ENCODE data around the gene IFITM5.

Gene IFITM5

GRCh38 chr11:298406-299065, 790 bp downstream of the IFITM5 start:
- H3K36me3 ChIP-seq (ENCODE audit: control insufficient read depth, insufficient read depth, low read length), result peaks cover 20% of the 10 kb centered on the region
- peaks cover 10% of the 10 kb centered on the region for H3K4me1 ChIP-seq (ENCODE audit: control insufficient read depth, insufficient read depth, low read length)
- H3K27ac ChIP-seq (ENCODE audit: low read depth, low read length), result no peak overlapping the region
- no peak overlapping the region for H3K4me3 ChIP-seq (ENCODE audit: low read depth, low read length)
- no peaks in the 10 kb centered on the region for H3K9me3 ChIP-seq (ENCODE audit: control insufficient read depth, insufficient read depth, low read length)
- H3K9ac ChIP-seq (ENCODE audit: low read depth, low read length), result no peak overlapping the region
- H3K27me3 ChIP-seq (ENCODE audit: control insufficient read depth, insufficient read depth, low read length), result no peaks in the 10 kb centered on the region

DNA sequence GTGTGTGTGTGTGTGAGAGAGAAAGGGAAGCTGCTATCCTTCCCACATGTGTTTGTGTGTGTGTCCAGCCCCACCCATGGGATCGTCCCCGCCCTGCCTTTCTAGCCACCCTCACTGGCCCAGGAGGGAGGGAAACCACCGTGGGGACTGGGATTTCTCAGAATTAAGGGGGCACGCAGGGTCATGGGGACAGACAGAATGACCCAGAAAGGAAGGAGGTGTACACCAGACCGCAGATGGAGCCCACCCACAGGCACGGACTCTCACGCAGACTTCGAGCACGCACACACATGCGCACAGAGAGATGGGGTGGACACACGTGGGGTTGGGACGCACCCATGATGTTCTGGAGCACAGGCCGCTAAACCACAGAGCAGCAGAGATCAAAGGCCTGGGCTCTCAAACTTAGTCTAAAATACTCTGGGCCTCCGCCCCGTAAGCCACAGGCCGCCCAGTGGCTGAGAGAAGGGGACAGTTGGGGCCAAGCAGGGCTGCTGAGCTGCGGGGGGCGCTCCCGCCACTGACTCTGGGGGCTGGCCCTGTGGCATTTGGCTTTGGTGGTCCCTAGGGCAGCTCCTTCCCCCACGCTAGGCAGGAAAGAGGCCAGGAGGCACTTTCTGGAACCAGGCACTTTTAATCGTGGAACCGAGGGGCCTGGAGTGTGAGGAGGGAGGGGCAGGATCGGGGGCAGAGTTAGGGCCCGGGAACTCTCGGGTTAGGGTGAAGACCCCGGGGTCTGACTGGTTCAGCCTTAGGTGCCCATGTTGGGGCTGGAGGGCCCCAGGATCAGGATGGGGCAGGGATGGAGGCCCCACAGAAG, 1.5 kb downstream of the IFITM5 start:
- no peaks in the 10 kb centered on the region for H3K9me3 ChIP-seq (ENCODE audit: control insufficient read depth, insufficient read depth, low read length)
- H3K9ac ChIP-seq (ENCODE audit: low read depth, low read length), result no peak overlapping the region
- no peak overlapping the region for H3K4me3 ChIP-seq (ENCODE audit: low read depth, low read length)
- H3K36me3 ChIP-seq (ENCODE audit: control insufficient read depth, insufficient read depth, low read length), result peaks cover 26% of the 10 kb centered on the region
- H3K4me1 ChIP-seq (ENCODE audit: control insufficient read depth, insufficient read depth, low read length), result peaks cover 10% of the 10 kb centered on the region
- H3K27ac ChIP-seq (ENCODE audit: low read depth, low read length), result no peak overlapping the region
- H3K27me3 ChIP-seq (ENCODE audit: control insufficient read depth, insufficient read depth, low read length), result no peaks in the 10 kb centered on the region

- H3K27ac ChIP-seq (ENCODE audit: low read depth, low read length), result no peak overlapping the region
- H3K4me3 ChIP-seq (ENCODE audit: low read depth, low read length), result no peak overlapping the region
- no peaks in the 10 kb centered on the region for H3K27me3 ChIP-seq (ENCODE audit: control insufficient read depth, insufficient read depth, low read length)
- no peaks in the 10 kb centered on the region for H3K9me3 ChIP-seq (ENCODE audit: control insufficient read depth, insufficient read depth, low read length)
- H3K36me3 ChIP-seq (ENCODE audit: control insufficient read depth, insufficient read depth, low read length), result peaks cover 31% of the 10 kb centered on the region
- H3K9ac ChIP-seq (ENCODE audit: low read depth, low read length), result no peak overlapping the region
- H3K4me1 ChIP-seq (ENCODE audit: control insufficient read depth, insufficient read depth, low read length), result peaks cover 10% of the 10 kb centered on the region
These were observed 2.2 kb downstream of the IFITM5 start for GRCh38 chr11:297051-297585.

DNA sequence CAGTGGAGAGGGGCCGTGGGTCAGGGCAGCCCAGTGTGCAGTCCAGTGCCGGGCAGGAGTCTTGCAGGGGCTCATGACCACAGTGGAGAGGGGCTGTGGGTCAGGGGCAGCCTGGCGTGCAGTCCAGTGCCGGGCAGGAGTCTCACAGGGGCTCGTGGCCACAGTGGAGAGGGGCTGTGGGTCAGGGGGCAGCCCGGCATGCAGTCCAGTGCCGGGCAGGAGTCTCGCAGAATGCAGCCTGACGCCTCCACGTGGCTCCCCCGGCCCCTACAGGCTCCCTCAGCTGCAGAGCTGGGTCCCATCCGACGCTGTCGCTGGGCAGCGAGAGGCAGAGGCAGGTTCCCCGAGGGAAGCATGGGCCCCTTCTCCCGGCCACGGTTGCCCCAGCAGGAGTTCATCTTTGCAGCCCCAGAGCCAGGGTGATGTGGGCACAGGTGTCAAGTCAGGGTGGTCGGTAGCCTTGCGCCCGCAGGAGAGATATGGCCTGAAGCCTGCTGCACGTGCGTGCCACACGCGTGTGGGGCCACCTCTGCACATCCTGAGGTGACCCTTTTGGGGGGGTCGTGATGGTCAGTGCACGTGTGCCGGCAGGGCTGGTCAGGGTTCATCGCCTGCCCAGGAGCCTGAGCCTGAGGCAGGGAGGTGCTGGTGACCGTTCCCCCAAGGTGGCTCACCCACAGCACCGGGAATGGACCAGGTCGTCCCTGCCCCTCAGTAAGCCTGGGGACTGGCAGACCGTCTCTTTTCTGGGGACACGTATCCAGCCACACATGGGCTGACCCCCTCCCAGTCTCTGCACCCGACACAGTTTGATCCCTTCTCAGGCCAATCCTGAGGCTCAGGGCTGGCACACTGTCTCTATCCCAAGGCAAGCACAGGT, 2.9 kb downstream of the IFITM5 start:
- Histone ChIP-seq H3K9ac (ENCODE audit: low read depth, low read length) (no peak overlapping the region), H3K36me3 (ENCODE audit: control insufficient read depth, insufficient read depth, low read length) (peaks cover 31% of the 10 kb centered on the region), H3K27ac (ENCODE audit: low read depth, low read length) (no peak overlapping the region), H3K4me3 (ENCODE audit: low read depth, low read length) (no peak overlapping the region), H3K9me3 (ENCODE audit: control insufficient read depth, insufficient read depth, low read length) (no peaks in the 10 kb centered on the region), H3K4me1 (ENCODE audit: control insufficient read depth, insufficient read depth, low read length) (peaks cover 11% of the 10 kb centered on the region), H3K27me3 (ENCODE audit: control insufficient read depth, insufficient read depth, low read length) (no peaks in the 10 kb centered on the region)

GRCh38 chr11:295351-296170, 3.8 kb downstream of the IFITM5 start:
- Histone ChIP-seq H3K4me1 (ENCODE audit: control insufficient read depth, insufficient read depth, low read length) (peaks cover 14% of the 10 kb centered on the region), H3K27ac (ENCODE audit: low read depth, low read length) (no peak overlapping the region), H3K9ac (ENCODE audit: low read depth, low read length) (no peak overlapping the region), H3K4me3 (ENCODE audit: low read depth, low read length) (no peak overlapping the region), H3K9me3 (ENCODE audit: control insufficient read depth, insufficient read depth, low read length) (no peaks in the 10 kb centered on the region), H3K27me3 (ENCODE audit: control insufficient read depth, insufficient read depth, low read length) (no peaks in the 10 kb centered on the region), H3K36me3 (ENCODE audit: control insufficient read depth, insufficient read depth, low read length) (peaks cover 34% of the 10 kb centered on the region)

GRCh38 chr11:294780-295179, 4.5 kb downstream of the IFITM5 start:
- no peak overlapping the region for H3K27ac ChIP-seq (ENCODE audit: low read depth, low read length)
- no peak overlapping the region for H3K4me3 ChIP-seq (ENCODE audit: low read depth, low read length)
- H3K9ac ChIP-seq (ENCODE audit: low read depth, low read length), result no peak overlapping the region
- peaks cover 37% of the 10 kb centered on the region for H3K36me3 ChIP-seq (ENCODE audit: control insufficient read depth, insufficient read depth, low read length)
- H3K9me3 ChIP-seq (ENCODE audit: control insufficient read depth, insufficient read depth, low read length), result no peaks in the 10 kb centered on the region
- H3K4me1 ChIP-seq (ENCODE audit: control insufficient read depth, insufficient read depth, low read length), result peaks cover 9% of the 10 kb centered on the region; the same call in 1 of the 2 replicates
- H3K27me3 ChIP-seq (ENCODE audit: control insufficient read depth, insufficient read depth, low read length), result no peaks in the 10 kb centered on the region

- Histone ChIP-seq H3K9ac (ENCODE audit: low read depth, low read length) (no peak overlapping the region), H3K4me3 (ENCODE audit: low read depth, low read length) (no peak overlapping the region), H3K27ac (ENCODE audit: low read depth, low read length) (no peak overlapping the region), H3K4me1 (ENCODE audit: control insufficient read depth, insufficient read depth, low read length) (peaks cover 13% of the 10 kb centered on the region), H3K9me3 (ENCODE audit: control insufficient read depth, insufficient read depth, low read length) (no peaks in the 10 kb centered on the region), H3K36me3 (ENCODE audit: control insufficient read depth, insufficient read depth, low read length) (peaks cover 37% of the 10 kb centered on the region), H3K27me3 (ENCODE audit: control insufficient read depth, insufficient read depth, low read length) (no peaks in the 10 kb centered on the region)
These were observed 5.3 kb downstream of the IFITM5 start for GRCh38 chr11:293852-294661.

DNA sequence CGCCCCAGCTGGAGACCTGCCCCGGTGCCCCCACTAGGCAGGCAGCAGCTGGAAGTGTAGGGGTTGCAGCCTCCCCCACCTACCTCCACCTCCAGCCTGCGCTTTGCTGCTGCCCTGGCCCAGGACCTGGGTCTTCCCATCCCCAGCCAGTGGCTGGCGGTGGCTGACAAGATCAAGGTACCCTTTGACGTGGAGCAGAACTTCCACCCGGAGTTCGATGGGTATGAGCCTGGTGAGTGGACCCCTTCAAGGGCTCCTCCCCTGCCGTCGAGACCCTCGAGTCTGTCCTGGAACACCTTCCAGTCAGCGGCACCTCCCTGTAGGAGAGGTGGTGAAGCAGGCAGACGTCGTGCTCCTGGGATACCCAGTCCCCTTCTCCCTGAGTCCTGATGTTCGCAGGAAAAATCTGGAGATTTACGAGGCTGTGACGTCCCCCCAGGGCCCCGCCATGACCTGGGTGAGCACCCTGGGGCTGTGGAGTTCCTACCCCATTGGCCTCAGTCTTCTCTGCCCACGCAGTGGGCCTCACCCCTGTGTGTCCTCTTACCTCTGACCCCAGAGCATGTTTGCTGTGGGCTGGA, 6.0 kb downstream of the IFITM5 start:
- H3K9me3 ChIP-seq (ENCODE audit: control insufficient read depth, insufficient read depth, low read length), result no peaks in the 10 kb centered on the region
- peaks cover 4% of the 10 kb centered on the region for H3K27me3 ChIP-seq (ENCODE audit: control insufficient read depth, insufficient read depth, low read length)
- H3K4me3 ChIP-seq (ENCODE audit: low read depth, low read length), result no peak overlapping the region
- H3K27ac ChIP-seq (ENCODE audit: low read depth, low read length), result no peak overlapping the region
- H3K36me3 ChIP-seq (ENCODE audit: control insufficient read depth, insufficient read depth, low read length), result peaks cover 37% of the 10 kb centered on the region
- peaks cover 13% of the 10 kb centered on the region for H3K4me1 ChIP-seq (ENCODE audit: control insufficient read depth, insufficient read depth, low read length)
- no peak overlapping the region for H3K9ac ChIP-seq (ENCODE audit: low read depth, low read length)

DNA sequence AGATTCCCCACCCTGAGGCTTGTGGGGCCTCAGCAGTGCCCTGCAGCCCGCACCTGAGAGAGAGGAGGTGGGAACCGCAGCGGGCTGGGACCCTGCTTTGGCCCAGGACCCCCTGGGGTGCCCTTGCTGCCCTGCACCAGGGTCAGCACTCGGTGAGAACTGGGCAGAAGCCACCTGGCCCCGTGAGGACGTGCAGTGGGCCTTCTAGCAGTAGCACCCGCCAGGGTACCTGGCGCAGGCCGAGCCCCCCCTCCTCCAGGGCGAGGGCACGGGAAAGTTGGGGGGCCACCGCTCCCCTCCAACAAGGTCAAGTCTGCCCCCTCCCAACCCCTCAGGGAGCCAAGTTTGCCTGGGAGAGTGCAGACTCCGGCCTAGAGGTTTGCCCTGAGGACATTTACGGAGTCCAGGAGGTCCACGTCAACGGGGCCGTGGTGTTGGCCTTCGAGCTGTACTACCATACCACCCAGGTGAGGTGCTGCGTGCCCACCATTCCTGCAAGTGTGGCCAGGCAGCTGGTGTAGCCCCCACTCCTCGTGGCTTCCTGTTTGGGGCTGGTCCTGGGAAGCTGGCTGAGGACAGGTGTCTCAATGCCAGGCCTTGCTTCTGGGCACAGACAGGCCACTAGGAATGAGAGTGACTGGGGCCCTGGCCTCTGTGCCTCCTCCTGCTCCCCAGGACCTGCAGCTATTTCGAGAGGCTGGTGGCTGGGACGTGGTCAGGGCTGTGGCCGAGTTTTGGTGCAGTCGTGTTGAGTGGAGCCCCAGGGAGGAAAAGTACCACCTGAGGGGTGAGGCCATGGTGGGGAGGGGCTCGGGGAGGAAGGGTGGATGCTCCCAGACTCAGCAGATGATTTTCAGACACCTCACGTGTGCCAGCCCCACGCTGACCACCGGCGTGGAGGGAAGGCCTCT, 6.9 kb downstream of the IFITM5 start:
- no peaks in the 10 kb centered on the region for H3K9me3 ChIP-seq (ENCODE audit: control insufficient read depth, insufficient read depth, low read length)
- H3K36me3 ChIP-seq (ENCODE audit: control insufficient read depth, insufficient read depth, low read length), result peaks cover 37% of the 10 kb centered on the region
- H3K4me3 ChIP-seq (ENCODE audit: low read depth, low read length), result no peak overlapping the region
- H3K4me1 ChIP-seq (ENCODE audit: control insufficient read depth, insufficient read depth, low read length), result peaks cover 13% of the 10 kb centered on the region
- peaks cover 13% of the 10 kb centered on the region for H3K27me3 ChIP-seq (ENCODE audit: control insufficient read depth, insufficient read depth, low read length)
- H3K9ac ChIP-seq (ENCODE audit: low read depth, low read length), result no peak overlapping the region
- no peak overlapping the region for H3K27ac ChIP-seq (ENCODE audit: low read depth, low read length)
